GM12801 (cell line): ENCODE results near the gene SMOC2.

Experiments
- TF ChIP-seq, protein P1 (sequence below): IDR thresholded peaks from one replicate; pipeline ENCODE4 v1.5.1; 2011; ENCODE audit warnings: control low read depth; ENCODE audit not compliant: insufficient read length; ENCODE audit errors: extremely low read depth

Gene SMOC2

DNA sequence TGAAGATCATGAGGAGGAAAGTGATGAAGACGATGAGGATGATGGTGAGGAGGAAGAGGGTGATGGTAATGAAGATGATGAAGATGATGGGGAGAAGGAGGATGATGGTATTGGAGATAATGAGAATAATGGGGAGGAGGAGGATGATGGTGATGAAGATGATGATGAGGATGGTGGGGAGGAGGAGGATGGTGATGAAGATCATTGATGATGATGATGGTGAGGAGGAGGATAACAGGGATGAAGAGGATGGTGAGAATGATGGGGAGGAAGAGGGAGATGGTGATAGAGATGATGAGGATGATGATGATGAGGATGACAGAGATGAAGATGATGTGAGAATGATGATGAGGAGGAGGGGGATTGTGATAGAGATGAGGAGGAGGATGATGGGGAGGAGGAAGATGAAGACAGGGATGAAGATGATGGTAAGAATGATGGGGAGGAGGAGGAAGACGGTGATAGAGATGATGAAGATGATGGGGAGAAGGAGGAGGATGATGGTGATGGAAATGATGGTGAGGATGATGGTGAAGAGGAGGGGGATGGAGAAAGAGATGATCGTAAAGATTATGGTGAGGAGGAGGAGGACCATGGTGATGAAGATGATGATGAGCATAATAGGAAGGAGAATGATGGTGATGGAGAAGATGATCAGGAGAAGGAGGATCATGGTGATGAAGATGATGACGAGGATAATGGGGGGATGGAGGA is 273.7 kb downstream of the SMOC2 start:
- TF ChIP-seq, protein P1, sequence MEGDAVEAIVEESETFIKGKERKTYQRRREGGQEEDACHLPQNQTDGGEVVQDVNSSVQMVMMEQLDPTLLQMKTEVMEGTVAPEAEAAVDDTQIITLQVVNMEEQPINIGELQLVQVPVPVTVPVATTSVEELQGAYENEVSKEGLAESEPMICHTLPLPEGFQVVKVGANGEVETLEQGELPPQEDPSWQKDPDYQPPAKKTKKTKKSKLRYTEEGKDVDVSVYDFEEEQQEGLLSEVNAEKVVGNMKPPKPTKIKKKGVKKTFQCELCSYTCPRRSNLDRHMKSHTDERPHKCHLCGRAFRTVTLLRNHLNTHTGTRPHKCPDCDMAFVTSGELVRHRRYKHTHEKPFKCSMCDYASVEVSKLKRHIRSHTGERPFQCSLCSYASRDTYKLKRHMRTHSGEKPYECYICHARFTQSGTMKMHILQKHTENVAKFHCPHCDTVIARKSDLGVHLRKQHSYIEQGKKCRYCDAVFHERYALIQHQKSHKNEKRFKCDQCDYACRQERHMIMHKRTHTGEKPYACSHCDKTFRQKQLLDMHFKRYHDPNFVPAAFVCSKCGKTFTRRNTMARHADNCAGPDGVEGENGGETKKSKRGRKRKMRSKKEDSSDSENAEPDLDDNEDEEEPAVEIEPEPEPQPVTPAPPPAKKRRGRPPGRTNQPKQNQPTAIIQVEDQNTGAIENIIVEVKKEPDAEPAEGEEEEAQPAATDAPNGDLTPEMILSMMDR = no peak

DNA sequence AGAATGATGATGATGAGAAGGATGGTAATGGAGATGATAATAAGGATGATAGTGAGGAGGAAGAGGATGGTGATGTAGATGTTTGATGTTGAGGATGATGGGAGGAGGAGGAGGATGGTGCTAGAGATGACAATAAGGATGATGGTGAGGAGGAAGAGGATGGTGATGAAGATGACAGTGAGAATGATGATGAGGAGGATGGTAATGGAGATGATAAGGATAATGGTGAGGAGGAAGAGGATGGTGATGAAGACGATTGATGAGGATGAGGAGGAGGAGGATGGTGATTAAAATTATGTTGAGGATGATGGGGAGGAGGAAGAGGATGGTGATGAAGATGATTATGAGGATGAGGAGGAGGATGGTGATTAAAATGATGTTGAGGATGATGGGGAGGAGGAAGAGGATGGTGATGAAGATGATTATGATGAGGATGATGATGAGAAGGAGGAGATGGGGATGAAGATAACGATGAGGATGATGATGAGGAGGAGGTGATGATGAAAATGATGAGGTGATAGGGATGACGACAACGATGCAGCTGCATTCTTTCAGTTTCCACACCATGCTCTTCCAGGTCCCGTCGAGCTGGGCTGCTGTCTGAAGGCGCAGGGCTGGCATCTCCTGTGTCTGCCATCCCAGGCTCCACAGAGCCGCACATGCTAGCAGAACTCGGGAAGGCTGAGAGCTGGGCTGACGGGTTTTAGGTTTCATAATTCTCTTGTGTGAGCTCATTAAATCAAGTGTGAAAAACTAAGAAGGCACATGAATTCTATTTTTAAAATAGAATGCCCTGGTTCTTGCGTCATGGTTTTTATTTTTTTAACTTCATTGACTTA is 274.9 kb downstream of the SMOC2 start:
- TF ChIP-seq, protein P1 = no peak

- TF ChIP-seq, protein P1 = no peak
These were observed 275.6 kb downstream of the SMOC2 start for GRCh38 chr6:168716581-168716980.

DNA sequence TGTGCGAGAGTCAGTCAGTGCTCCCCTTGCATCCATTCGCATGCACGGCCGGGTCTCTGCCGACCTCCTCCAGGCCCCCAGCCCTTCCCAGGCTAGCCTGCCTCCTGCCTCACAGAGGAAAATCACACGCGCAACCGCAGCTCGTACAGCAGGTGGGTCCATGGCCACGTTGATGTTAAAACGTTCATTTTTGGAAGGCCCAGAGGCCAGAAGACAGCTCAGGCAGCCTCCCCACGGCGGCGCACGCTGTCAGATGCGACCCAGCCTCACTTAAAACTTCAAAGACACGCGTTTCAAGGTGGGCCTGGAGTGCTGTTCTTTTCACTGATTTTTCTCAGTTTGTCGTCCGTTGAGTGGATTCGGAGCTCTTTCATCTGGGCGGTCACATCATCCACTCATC is 276.5 kb downstream of the SMOC2 start:
- TF ChIP-seq, protein P1 = no peak
